Measurements from ENCODE around the gene CDK11A. TPM values are rescaled to one million over a fixed set of nuclear protein-coding genes. Genes with fewer than 3 reads are reported as not detected.
A peak's percentile ranks its signal among the peaks of the same experiment; 100 is the strongest.

CDK11A gene
- total RNA-seq, 1 donor from 2014 or later: 59.4 TPM

DNA sequence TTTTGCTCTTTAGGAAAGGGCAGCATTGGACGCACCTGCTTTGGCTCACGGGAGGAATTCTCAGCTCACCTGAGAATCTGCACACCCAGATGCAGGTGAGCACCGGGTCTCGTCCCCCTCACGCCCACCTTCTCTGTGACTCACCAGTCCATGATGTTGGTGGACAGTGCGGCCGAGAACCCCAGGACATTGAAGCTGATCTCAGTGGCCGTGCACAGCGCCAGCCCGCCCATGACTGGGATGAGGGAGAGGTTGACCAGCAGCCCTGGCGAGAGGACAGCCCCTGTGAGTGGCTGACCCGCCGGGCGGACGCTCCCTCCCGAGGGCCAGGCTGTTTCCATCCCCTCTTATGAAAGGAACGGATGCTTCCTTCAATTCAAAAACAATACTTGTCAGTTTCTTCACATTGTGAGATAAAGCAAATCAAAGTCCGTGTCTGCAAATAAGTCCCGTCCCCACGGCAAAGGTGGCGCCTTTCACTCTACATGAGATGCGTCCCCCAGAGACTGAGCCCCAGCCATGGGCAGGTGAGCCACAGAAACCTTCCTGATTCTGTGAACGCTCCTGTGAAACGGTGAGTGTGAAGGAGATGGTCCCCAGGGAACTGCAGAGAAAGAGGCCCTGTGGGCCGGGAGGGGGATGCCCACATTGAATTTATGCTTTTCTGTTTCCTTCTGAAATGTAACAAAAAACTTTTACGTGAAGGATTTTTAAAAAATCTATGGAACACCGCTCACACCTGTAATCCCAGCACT, 52.6 kb downstream of the CDK11A start:
- no peak for TF ChIP-seq CTCF (IDR thresholded peaks at IDR 0.05; ENCODE audit: unreplicated experiment)
- H3K36me3 Mint-ChIP-seq (ENCODE audit: insufficient read depth): peaks cover 8% of the 10 kb centered on the region
- no peaks in the 10 kb centered on the region for H3K4me1 Mint-ChIP-seq (ENCODE audit: low read depth)
- no peak overlapping the region for H3K27ac Mint-ChIP-seq
- no peak overlapping the region for H3K4me3 Mint-ChIP-seq (ENCODE audit: low read depth)
- DNase-seq (ENCODE audit: low spot score, unreplicated experiment): no peak
- H3K9me3 Mint-ChIP-seq (ENCODE audit: low read depth): no peaks in the 10 kb centered on the region
- H3K27me3 Mint-ChIP-seq: no peaks in the 10 kb centered on the region

DNA sequence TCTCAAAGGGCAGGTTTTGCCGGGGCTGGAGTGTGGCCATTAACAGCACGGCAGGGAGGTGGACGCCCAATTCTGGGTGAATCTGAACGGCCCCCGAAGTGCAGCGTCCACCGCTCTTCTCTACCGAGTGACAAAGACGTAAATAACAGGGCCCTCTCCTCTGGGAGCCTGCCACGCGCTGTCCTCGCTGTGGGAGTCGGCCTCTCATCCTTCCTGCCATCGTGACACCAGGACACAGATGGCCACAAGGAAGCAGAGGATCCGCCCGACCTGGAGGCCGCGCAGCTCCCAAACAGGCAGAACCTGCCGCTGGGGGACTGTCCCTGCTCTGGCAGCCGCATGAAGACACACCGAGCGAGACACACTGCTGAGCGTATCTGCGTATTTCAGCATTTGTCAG, 53.3 kb downstream of the CDK11A start:
- DNase-seq (ENCODE audit: low spot score, unreplicated experiment): no peak
- TF ChIP-seq CTCF (IDR thresholded peaks at IDR 0.05; ENCODE audit: unreplicated experiment): no peak
- H3K27ac Mint-ChIP-seq: no peak overlapping the region
- H3K4me3 Mint-ChIP-seq (ENCODE audit: low read depth): no peak overlapping the region
- no peaks in the 10 kb centered on the region for H3K4me1 Mint-ChIP-seq (ENCODE audit: low read depth)
- no peaks in the 10 kb centered on the region for H3K9me3 Mint-ChIP-seq (ENCODE audit: low read depth)
- H3K36me3 Mint-ChIP-seq (ENCODE audit: insufficient read depth): peaks cover 9% of the 10 kb centered on the region
- H3K27me3 Mint-ChIP-seq: no peaks in the 10 kb centered on the region

DNA sequence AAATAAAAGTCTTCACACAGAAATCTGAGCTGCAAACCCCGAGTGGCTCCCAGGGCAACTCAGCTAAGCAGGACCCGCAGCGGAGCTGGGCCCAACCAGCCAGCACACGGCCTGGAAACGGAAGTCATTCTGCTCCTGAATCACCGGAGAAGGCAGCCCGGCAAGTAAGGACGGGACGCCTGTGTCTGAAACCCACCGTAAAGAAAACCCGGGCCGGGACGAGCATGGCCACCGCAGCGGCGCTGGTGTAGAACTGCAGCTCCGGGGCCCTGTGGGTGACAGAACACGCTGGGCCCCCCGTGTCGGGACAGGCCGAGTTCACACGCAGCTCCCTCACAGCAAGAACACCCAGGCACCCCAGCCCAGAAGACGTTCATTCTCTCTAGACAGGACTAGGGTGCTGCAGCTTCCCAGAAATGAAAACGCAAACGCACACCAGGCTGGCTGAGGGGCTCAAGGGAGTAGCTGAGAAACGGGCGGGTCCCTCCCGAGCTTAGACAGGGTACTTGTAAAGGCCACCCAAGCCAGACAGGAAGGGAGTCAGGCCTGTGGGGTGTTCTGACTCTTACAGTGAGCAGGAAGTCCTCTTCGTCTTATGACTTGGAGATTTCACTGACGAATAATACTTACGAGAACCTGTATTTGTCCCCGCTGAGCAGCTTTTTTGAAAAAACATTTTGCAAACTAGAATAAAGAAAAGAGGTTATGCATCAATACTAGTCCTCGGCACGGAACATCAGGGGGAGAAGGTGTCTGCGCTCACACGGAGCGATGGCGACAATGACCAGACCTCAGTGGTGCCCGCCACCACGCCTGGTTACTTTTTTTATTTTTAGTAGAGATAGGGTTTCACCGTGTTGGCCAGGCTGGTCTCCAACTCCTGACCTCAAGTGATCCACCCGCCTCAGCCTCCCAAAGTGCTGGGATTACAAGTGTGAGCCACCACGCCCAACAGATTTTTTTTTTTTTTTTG, 54.4 kb downstream of the CDK11A start:
- Mint-ChIP-seq H3K27ac (no peak overlapping the region), H3K9me3 (ENCODE audit: low read depth) (no peaks in the 10 kb centered on the region), H3K4me3 (ENCODE audit: low read depth) (no peak overlapping the region), H3K4me1 (ENCODE audit: low read depth) (no peaks in the 10 kb centered on the region), H3K27me3 (no peaks in the 10 kb centered on the region), H3K36me3 (ENCODE audit: insufficient read depth) (peaks cover 9% of the 10 kb centered on the region)
- TF ChIP-seq CTCF (IDR thresholded peaks at IDR 0.05; ENCODE audit: unreplicated experiment): no peak
- no peak for DNase-seq (ENCODE audit: low spot score, unreplicated experiment)

GRCh38 chr1:1666526-1666925, 57.6 kb downstream of the CDK11A start:
- peaks cover 7% of the 10 kb centered on the region for H3K36me3 Mint-ChIP-seq (ENCODE audit: insufficient read depth)
- TF ChIP-seq CTCF (IDR thresholded peaks at IDR 0.05; ENCODE audit: unreplicated experiment): no peak
- H3K27ac Mint-ChIP-seq: no peak overlapping the region
- H3K9me3 Mint-ChIP-seq (ENCODE audit: low read depth): no peaks in the 10 kb centered on the region
- H3K4me3 Mint-ChIP-seq (ENCODE audit: low read depth): no peak overlapping the region
- no peaks in the 10 kb centered on the region for H3K4me1 Mint-ChIP-seq (ENCODE audit: low read depth)
- no peaks in the 10 kb centered on the region for H3K27me3 Mint-ChIP-seq
- DNase-seq (ENCODE audit: low spot score, unreplicated experiment): no peak

DNA sequence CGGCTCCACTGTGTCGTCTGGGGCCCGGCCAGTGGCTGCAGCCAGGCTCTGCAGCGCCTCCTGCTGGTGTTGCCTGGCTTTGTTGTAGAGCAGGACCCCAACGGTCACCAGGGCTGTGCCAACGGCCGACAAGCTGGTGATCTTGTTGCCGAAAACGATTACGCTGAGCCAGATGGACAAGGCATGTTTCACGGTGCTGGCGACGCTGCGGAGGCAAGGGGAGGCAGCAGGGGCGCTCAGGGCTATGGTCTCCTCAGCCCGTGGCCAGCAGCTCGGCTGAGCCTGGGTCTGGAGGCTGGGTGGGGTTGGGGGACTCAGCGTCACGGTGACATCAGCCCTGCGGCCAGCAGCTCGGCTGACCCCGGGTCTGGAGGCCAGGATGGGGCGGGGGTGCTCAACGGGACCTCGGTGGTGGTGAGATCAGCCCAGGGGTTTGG, 58.3 kb downstream of the CDK11A start:
- no peak overlapping the region for H3K27ac Mint-ChIP-seq
- DNase-seq (ENCODE audit: low spot score, unreplicated experiment): peak; percentile 29

More for the DNA sequence above, 58.3 kb downstream of the CDK11A start:
- H3K27me3 Mint-ChIP-seq: no peaks in the 10 kb centered on the region
- no peak overlapping the region for H3K4me3 Mint-ChIP-seq (ENCODE audit: low read depth)
- no peaks in the 10 kb centered on the region for H3K9me3 Mint-ChIP-seq (ENCODE audit: low read depth)
- H3K36me3 Mint-ChIP-seq (ENCODE audit: insufficient read depth): peaks cover 6% of the 10 kb centered on the region
- H3K4me1 Mint-ChIP-seq (ENCODE audit: low read depth): no peaks in the 10 kb centered on the region
- TF ChIP-seq CTCF (IDR thresholded peaks at IDR 0.05; ENCODE audit: unreplicated experiment): peak; percentile 50

Measured in progenitor cell of endocrine pancreas (in vitro differentiated cells).